ENCODE results near the gene KCNJ16.

- no peak for TF ChIP-seq SUZ12 (IDR thresholded peaks at IDR 0.05; ENCODE audit: extremely low read depth, insufficient read depth, insufficient read length)
- no peak for TF ChIP-seq YY1 (IDR thresholded peaks at IDR 0.05; ENCODE audit: insufficient read depth, insufficient read length)
Observed at GRCh38 chr17:70089513-70090148, 14.6 kb downstream of the KCNJ16 start.

Measured in NT2/D1 (cell line).